Hypothalamus (tissue), 51 donors: ENCODE results near the gene ASMTL.
"Not testable (repeated sequence)": the region's sequence is repeated elsewhere in the genome, so short reads cannot be mapped to it uniquely, and the experiment has no call there.

Source experiments
- DNase-seq, 51 donors: peaks; one replicate each; lab custom pipeline; 2025; lab: John Stamatoyannopoulos, UW

The ASMTL gene, protein sequence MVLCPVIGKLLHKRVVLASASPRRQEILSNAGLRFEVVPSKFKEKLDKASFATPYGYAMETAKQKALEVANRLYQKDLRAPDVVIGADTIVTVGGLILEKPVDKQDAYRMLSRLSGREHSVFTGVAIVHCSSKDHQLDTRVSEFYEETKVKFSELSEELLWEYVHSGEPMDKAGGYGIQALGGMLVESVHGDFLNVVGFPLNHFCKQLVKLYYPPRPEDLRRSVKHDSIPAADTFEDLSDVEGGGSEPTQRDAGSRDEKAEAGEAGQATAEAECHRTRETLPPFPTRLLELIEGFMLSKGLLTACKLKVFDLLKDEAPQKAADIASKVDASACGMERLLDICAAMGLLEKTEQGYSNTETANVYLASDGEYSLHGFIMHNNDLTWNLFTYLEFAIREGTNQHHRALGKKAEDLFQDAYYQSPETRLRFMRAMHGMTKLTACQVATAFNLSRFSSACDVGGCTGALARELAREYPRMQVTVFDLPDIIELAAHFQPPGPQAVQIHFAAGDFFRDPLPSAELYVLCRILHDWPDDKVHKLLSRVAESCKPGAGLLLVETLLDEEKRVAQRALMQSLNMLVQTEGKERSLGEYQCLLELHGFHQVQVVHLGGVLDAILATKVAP

DNA sequence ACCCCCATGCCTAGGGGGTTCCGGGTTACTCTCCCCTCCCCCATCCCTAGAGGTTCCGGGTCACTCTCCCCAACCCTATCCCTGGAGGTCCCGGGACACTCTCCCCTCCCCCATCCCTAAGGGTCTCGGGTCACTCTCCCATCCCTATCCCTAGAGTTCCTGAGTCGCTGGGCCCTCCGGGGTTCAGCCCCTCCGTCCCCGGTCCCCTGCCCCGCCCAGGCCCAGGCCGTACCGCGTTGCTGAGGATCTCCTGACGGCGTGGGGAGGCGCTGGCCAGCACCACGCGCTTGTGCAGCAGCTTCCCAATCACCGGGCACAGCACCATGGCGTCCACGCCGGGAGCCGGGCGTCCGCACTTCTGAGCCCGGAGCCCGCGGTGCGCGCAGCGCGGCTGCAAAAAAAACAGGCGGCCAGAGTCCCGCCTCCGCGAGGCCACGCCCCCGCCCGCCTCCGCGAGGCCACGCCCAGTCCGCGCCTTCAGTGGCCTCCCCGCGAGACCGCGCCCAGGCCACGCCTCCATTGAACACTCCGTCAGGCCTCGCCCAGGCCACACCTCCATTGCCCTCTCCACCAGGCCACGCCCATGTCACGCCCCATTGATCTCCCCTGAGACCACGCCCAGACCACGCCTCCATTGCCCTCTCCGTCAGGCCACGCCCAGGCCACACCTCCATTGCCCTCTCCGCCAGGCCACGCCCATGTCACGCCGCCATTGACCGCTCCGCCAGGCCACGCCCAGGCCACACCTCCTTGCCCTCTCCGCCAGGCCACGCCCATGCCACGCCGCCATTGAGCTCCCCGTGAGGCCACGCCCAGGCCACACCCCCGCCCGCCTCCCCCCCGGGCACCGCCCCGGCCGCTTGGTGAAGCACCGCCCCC, at the start of gene ASMTL:
TSS of gene ASMTL (minus strand) at position 394 of the 879 bp plus-strand sequence. CDS start at position 325, 69 bp downstream.
- no peak for DNase-seq

GRCh38 chrX:1502241-1502640, 49.5 kb upstream of the ASMTL start:
- DNase-seq, result no peak

DNA sequence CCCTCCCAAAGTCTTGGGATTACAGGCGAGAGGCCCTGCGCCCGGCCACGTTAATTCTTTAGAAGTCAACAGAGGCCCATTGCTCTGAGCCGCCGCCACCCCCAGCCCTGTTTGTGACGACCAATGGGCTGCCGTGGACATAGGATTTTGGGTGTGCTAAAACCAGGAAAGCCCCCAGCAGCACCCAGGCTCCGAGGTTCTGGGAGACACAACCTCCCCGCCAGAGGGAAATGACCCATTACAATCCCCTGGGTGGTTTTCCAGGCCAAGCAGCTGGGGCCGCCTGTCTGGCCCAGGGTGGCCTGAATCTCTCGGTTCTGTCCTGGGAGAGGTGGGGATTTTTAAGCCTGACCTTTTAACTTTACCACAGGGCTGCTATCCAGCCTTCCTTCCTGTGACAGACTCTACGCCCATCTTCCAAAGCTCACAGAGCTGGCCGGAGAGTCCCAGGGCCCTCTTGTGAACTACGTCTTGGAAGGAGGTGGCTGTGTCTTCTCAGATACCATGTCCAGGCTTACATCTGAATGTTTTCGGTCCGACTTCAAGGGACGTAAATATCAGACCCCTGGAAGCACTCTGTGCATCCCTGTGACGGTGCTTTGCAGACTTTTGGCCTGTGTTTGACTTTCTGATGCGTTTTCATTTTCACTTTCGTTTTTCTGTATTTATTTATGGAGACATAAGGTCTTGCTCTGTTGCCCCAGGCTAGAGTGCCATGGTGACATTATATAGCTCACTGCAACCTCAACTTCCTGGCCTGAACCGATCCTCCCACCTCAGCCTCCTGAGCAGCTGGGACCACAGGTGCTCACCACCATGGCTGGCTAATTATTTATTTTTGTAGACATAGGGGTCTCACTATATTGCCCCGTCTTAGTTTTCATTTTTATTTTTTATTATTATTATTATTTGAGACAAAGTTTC, 48.3 kb upstream of the ASMTL start:
- no peak for DNase-seq

DNA sequence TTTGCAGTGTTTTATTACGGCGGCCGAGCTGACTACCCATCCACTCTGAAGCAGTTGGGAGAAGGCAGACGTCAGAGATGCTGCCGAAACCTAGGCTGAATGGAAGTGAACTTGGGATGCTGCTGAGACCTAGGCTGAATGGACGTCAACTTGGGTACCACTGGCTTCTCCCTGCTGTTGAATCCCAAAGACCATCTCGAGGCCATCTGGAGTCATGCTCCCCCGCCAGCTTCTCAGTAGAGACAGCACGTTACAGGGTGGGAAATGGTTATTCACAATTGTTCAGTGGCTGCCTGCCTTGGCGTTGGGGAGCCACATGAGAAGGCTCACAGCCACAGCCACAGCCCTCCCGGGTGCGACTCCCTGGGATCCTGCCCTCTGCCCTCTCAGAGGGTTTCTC, 43.4 kb upstream of the ASMTL start:
- no peak for DNase-seq

DNA sequence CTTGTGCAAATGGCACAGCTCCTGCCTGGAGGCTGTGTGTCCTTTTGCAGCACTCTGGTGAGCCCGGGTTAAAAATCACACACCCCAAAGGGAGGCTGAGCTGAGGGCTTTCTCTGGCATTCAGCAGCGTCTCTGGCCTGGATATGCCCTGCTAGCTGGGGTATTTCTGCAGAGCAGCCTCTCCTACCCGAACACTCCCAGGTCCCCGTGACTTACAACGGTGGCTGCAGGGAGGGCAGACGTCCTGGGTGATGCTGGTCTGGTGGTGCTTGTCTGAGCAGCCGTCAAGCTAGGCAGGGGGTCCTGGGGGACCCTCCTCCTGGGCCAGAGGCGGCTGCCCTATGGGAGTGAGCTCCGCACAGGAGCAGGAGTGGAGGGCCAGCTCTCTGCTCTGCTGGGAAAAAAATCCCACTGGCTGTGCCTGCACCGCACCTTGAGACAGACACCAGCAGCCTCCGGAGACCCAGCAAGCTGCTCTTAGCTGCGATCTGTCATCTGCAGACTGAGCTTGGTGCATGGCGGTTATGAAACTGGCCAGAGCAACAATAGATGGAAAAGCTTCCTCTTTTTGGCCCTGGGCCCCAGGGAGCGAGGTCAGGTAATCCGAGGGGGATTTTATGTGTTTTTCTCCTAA, 41.3 kb upstream of the ASMTL start:
- peak in 2 of 51 donors; percentile 4 to 9 for DNase-seq

- DNase-seq, result no peak
Observed at GRCh38 chrX:1493412-1493811, 40.7 kb upstream of the ASMTL start.

GRCh38 chrX:1492421-1493012, 39.8 kb upstream of the ASMTL start:
- DNase-seq, result no peak

DNA sequence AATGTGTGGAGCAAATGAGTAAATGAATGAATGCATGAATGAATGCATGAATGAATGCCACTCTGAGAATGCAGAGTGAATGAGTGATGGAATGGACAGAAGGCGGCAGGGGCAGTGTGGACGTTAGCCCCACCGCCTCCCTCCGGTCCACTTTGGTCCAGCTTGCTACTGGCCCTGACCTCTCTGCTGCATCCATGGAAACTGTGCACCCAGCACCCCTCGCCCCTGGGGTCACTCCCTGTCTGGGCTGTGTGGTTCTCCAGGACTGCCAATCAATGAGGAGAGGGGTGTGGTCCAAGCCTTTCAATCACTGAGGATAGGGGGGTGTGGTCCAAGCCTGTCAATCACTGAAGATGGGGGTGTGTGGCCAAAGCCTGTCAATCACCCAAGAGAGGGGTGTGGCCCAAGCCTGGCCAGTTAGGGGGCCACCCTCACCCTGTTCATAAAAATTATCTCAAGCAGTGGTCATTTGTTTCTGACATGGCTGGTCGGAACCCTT, 39.2 kb upstream of the ASMTL start:
- DNase-seq, result no peak

DNA sequence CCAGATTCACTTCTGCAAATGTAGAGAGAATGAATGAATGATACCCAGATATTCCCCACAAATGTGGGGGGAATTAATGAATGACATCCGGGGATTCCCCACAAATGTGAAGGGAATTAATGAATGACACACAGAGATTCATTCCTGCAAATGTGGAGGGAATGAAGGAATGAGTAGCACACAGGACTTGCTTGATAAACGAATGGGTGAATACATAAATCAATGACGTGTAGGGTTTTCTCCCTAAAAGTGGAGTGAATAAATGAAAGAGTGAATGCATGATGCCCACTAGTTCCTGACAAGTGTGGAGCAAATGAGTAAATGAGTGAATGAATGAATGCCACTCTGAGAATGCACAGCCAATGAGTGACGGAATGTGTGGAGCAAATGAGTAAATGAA, 38.5 kb upstream of the ASMTL start:
- DNase-seq, result not testable (repeated sequence)

DNA sequence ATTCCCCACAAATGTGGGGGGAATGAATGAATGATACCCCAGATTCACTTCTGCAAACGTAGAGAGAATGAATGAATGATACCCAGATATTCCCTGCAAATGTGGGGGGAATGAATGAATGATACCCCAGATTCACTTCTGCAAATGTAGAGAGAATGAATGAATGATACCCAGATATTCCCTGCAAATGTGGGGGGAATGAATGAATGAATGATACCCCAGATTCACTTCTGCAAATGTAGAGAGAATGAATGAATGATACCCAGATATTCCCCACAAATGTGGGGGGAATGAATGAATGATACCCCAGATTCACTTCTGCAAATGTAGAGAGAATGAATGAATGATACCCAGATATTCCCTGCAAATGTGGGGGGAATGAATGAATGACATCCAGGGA, 38.0 kb upstream of the ASMTL start:
- not testable (repeated sequence) for DNase-seq

- DNase-seq, result not testable (repeated sequence)
Observed at GRCh38 chrX:1489354-1489753, 36.6 kb upstream of the ASMTL start.

GRCh38 chrX:1488745-1489144, 36.0 kb upstream of the ASMTL start:
- no peak for DNase-seq

GRCh38 chrX:1488141-1488540, 35.4 kb upstream of the ASMTL start:
- no peak for DNase-seq

GRCh38 chrX:1487401-1487800, 34.7 kb upstream of the ASMTL start:
- DNase-seq, result no peak

DNA sequence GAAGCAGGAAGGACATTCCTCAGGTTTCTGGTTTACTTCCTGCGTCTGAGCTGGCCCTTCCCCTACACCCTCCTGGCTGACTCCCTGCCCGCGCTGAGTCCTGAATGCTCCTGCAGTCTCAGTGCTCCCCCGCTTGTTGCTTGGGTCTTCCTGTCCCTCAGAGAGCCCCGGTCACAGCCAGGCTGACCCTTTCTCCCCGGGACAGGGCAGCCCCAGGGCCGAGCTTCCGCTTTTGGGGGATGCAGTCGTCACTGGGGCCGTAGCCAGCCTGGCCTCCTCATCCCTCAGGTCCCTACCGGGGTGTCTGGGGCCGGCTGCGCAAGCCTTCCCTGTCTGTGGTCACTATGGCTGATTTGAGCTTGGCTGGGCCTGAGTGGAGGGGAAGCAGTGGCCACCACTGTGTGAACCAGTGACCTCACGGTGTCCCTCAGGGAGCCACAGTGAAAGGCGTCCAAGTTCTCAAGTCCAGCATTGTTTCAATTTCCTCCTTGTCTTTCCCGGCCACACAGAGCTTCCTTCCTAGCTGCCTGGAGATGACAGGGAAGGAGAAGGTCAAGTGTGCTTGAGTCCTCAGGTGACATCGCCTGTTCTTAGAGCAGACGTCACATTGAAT, 34.1 kb upstream of the ASMTL start:
- DNase-seq, result no peak

- DNase-seq, result no peak
Observed at GRCh38 chrX:1486177-1486576, 33.5 kb upstream of the ASMTL start.

DNA sequence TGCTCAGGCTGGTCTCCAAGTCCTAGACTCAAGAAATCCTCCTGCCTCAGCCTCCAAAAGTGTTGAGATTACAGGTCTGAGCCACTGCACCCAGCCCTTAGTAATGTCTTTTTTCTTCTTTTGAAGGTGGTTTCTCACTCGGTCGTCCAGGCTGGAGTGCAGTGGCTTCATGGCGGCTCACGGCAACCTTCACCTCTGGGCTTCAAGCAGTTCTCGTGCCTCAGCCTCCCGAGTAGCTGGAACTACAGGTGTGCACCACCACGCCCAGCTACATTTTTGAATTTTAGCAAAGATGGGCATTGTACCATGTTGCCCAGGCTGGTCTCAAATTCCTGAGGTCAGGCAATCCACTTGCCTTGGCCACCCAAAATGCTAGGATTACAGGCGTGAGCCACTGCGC, 32.3 kb upstream of the ASMTL start:
- no peak for DNase-seq

DNA sequence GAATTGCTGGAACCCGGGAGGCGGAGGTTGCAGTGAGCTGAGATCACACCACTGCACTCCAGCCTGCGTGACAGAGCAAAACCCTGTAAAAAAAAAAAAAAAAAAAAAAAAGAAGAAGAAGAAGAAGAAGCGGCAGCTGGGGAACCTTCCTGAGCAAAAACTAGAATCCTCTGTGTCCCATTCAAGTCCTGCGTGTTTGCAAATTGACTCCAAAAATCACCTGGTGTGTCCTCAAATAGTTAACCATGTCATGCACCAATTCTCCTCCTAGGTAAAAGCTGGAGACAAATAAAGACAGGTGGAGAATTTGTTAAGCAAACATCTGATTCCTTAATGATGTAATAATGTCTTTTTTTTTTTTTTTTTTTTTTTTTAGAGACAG, 31.9 kb upstream of the ASMTL start:
- DNase-seq, result no peak
